Keratinocyte (primary cell): ENCODE data around the gene PAQR7. TPM values are rescaled to one million over a fixed set of nuclear protein-coding genes. Genes with fewer than 3 reads are reported as not detected.

Experiments used
- DNase-seq: peaks from one replicate; pipeline ENCODE4 v3.0.0-alpha.2; 2011; ENCODE audit warnings: low read depth, missing footprints, low spot score
- FAIRE-seq: peaks from 2 replicates; lab custom pipeline; 2011; peaks lifted over from hg19 to GRCh38; lab: Jason Lieb, UNC
- H2AFZ ChIP-seq: 2 replicates; pipeline ENCODE4 v1.6.0; 2012; ENCODE audit warnings: low read length, control low read depth, inconsistent platforms; ENCODE audit not compliant: control insufficient read depth
- H3K27ac ChIP-seq: 2 replicates; pipeline ENCODE4 v1.5.1; 2011; ENCODE audit warnings: low read length; ENCODE audit not compliant: control insufficient read depth, insufficient read depth
- H3K27me3 ChIP-seq: 3 replicates; pipeline ENCODE4 v1.6.0; 2011; ENCODE audit warnings: low read length; ENCODE audit not compliant: control insufficient read depth, insufficient read depth; ENCODE audit errors: extremely low read depth
- H3K36me3 ChIP-seq, 2 experiments: 2 replicates in 1 of 2; 3 replicates in 1 of 2; pipeline ENCODE4 v1.5.1; 2011; ENCODE audit warnings: low read length in 2 of 2, mild to moderate bottlenecking in 1 of 2; ENCODE audit not compliant: control insufficient read depth in 2 of 2, insufficient read depth in 2 of 2; ENCODE audit errors: extremely low read depth in 1 of 2
- H3K4me1 ChIP-seq: 3 replicates; pipeline ENCODE4 v1.5.1; 2011; ENCODE audit warnings: low read length; ENCODE audit not compliant: control insufficient read depth, insufficient read depth; ENCODE audit errors: extremely low read depth
- H3K4me2 ChIP-seq: 3 replicates; pipeline ENCODE4 v1.6.0; 2011; ENCODE audit warnings: low read depth, low read length; ENCODE audit not compliant: control insufficient read depth, insufficient read depth; ENCODE audit errors: extremely low read depth
- H3K4me3 ChIP-seq, 3 experiments: fragments of 200-600 bp in 1 of 3; sonication (generic) in 1 of 3; 2 replicates in 2 of 3; 3 replicates in 1 of 3; pipeline ENCODE4 v1.5.1; 2011 to 2016; ENCODE audit warnings: low read length in 3 of 3, mild to moderate bottlenecking in 3 of 3, control low read depth in 2 of 3, inconsistent platforms in 1 of 3, low read depth in 1 of 3, mixed read lengths in 1 of 3, mixed run types in 1 of 3, moderate library complexity in 1 of 3; ENCODE audit not compliant: control insufficient read depth in 2 of 3, insufficient read depth in 2 of 3; ENCODE audit errors: extremely low read depth in 1 of 3
- H3K79me2 ChIP-seq: 2 replicates; pipeline ENCODE4 v1.6.0; 2012; ENCODE audit warnings: low read length; ENCODE audit not compliant: control insufficient read depth, insufficient read depth
- H3K9ac ChIP-seq: 3 replicates; pipeline ENCODE4 v1.6.0; 2011; ENCODE audit warnings: low read length; ENCODE audit not compliant: control insufficient read depth, insufficient read depth; ENCODE audit errors: extremely low read depth
- H3K9me1 ChIP-seq: 3 replicates; pipeline ENCODE4 v1.6.0; 2011; ENCODE audit warnings: low read length; ENCODE audit not compliant: control insufficient read depth, insufficient read depth; ENCODE audit errors: extremely low read depth
- H3K9me3 ChIP-seq: 2 replicates; pipeline ENCODE4 v1.5.1; 2012; ENCODE audit warnings: low read depth, low read length; ENCODE audit not compliant: control insufficient read depth
- H4K20me1 ChIP-seq: 3 replicates; pipeline ENCODE4 v1.6.0; 2011; ENCODE audit warnings: low read length; ENCODE audit not compliant: control insufficient read depth, insufficient read depth; ENCODE audit errors: extremely low read depth
- EZH2 ChIP-seq: IDR thresholded peaks from one replicate; pipeline ENCODE4 v1.6.1; 2012; ENCODE audit warnings: inconsistent platforms, mild to moderate bottlenecking, low read length, moderate library complexity
- dilution Hi-C: fragments of 300-500 bp; cut with MboI; formaldehyde crosslinking; loops from one replicate; pipeline ENCODE4 v1.7.0; 2020; ENCODE audit warnings: low sequenced_read_pairs; ENCODE audit not compliant: extremely low pct_ligation_motif_present
- polyA plus RNA-seq, 5 experiments: library from polyadenylated mRNA; depleted of rRNA in 3 of 5; stranded (reverse) in 3 of 5; stranded (forward) in 1 of 5; unstranded in 1 of 5; fragments of >200 nt; gene quantifications; 1 replicate in 1 of 5; 2 replicates in 3 of 5; 3 replicates in 1 of 5; pipeline versions ENCODE4 v1.2.1 to v1.2.3, GENCODE V29; 2011 to 2012; ENCODE audit warnings: missing spikeins in 2 of 5, low read depth in 1 of 5, low replicate concordance in 1 of 5
- TF ChIP-seq, protein P1 (sequence below), 3 experiments: IDR thresholded peaks in 1 of 3; conservative IDR thresholded peaks in 1 of 3; optimal IDR thresholded peaks in 1 of 3; 2 replicates in 2 of 3; 3 replicates in 1 of 3; pipeline versions ENCODE3 to v1.5.1; 2011; ENCODE audit warnings: low read length in 3 of 3, mild to moderate bottlenecking in 3 of 3, moderate library complexity in 2 of 3, control low read depth in 1 of 3, inconsistent platforms in 1 of 3; ENCODE audit not compliant: insufficient read depth in 2 of 3; ENCODE audit errors: extremely low read depth in 1 of 3

The PAQR7 gene
- polyA plus RNA-seq, 1 donor (not counting 4 experiments of a cell fraction or from before 2014, with no cell fraction given) = 14.5 TPM

DNA sequence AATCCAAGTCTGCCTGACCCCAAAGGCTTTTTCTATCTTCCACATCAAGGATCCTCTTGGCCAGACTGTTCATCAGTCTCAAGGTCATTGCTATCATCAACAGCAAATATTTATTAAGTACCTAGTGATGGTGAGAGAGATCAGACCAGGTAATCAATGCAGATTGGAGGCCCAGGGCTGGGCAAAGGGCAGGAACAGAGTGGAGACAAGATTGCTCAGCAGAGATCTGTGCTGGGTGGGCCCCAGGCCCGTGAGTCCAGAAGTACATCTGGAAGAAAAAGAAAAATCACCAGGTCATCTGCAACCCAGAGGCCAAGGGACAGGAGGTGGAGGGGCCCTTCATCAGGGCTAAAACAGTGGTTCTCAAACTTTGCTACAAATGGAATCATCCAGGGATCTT, 10.1 kb upstream of the PAQR7 start:
- H3K4me2 ChIP-seq = no peak overlapping the region
- H3K9me3 ChIP-seq = no peaks in the 10 kb centered on the region
- TF ChIP-seq EZH2 = no peak
- H3K79me2 ChIP-seq = no peaks in the 10 kb centered on the region
- no peak for FAIRE-seq
- no peak overlapping the region for H2AFZ ChIP-seq
- H3K9me1 ChIP-seq = no peaks in the 10 kb centered on the region
- H3K36me3 ChIP-seq = no peaks in the 10 kb centered on the region
- no peaks in the 10 kb centered on the region for H4K20me1 ChIP-seq
- DNase-seq = no peak
- peaks cover 27% of the 10 kb centered on the region for H3K4me1 ChIP-seq
- H3K27ac ChIP-seq = no peak overlapping the region
- dilution Hi-C loops = loop anchor here (25.0 kb wide), 1 partner anchor 102 kb away; the partner anchor contains the start of gene PAFAH2
- no peak overlapping the region for H3K4me3 ChIP-seq
- H3K9ac ChIP-seq = no peak overlapping the region
- no peaks in the 10 kb centered on the region for H3K27me3 ChIP-seq

DNA sequence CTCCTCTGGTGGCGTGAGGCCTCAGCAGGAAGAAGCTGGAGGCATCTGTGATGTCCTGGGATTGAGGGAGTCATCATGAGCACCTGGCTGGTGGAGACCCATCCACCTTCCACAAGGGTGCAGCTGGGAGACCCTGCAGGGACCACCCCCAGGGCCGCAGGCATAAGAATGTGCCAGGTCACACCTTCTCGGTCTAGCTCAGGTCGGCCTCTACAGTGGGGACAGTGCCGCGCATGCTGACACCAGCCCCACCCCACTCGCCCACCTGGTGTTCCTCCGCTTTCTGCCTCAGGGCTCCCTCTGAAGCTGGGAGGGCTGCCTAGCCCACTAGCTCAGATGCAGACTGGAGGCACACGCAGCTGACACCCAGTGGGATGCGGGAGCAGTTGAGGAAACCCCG, 5.8 kb upstream of the PAQR7 start:
- no peaks in the 10 kb centered on the region for H3K27me3 ChIP-seq
- H3K9ac ChIP-seq = no peak overlapping the region
- H3K4me1 ChIP-seq = peaks cover 5% of the 10 kb centered on the region
- no peaks in the 10 kb centered on the region for H3K9me1 ChIP-seq
- no peak overlapping the region for H2AFZ ChIP-seq
- no peaks in the 10 kb centered on the region for H3K36me3 ChIP-seq
- H3K4me3 ChIP-seq = no peak overlapping the region
- DNase-seq = no peak
- no peak overlapping the region for H3K4me2 ChIP-seq
- H3K79me2 ChIP-seq = no peaks in the 10 kb centered on the region
- dilution Hi-C loops = loop anchor here (25.0 kb wide), 1 partner anchor 106 kb away; the partner anchor contains the start of gene PAFAH2
- no peak for TF ChIP-seq EZH2
- TF ChIP-seq, protein P1, sequence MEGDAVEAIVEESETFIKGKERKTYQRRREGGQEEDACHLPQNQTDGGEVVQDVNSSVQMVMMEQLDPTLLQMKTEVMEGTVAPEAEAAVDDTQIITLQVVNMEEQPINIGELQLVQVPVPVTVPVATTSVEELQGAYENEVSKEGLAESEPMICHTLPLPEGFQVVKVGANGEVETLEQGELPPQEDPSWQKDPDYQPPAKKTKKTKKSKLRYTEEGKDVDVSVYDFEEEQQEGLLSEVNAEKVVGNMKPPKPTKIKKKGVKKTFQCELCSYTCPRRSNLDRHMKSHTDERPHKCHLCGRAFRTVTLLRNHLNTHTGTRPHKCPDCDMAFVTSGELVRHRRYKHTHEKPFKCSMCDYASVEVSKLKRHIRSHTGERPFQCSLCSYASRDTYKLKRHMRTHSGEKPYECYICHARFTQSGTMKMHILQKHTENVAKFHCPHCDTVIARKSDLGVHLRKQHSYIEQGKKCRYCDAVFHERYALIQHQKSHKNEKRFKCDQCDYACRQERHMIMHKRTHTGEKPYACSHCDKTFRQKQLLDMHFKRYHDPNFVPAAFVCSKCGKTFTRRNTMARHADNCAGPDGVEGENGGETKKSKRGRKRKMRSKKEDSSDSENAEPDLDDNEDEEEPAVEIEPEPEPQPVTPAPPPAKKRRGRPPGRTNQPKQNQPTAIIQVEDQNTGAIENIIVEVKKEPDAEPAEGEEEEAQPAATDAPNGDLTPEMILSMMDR (optimal IDR thresholded peaks at IDR 0.05 in 1 of 3, IDR thresholded peaks at IDR 0.05 in 1 of 3, conservative IDR thresholded peaks at IDR 0.05 in 1 of 3; ENCODE audit: extremely low read depth in 1 of 3, insufficient read depth in 2 of 3, low read length in 3 of 3) = no peak
- no peak overlapping the region for H3K27ac ChIP-seq
- H4K20me1 ChIP-seq = no peaks in the 10 kb centered on the region
- no peaks in the 10 kb centered on the region for H3K9me3 ChIP-seq
- FAIRE-seq = no peak

DNA sequence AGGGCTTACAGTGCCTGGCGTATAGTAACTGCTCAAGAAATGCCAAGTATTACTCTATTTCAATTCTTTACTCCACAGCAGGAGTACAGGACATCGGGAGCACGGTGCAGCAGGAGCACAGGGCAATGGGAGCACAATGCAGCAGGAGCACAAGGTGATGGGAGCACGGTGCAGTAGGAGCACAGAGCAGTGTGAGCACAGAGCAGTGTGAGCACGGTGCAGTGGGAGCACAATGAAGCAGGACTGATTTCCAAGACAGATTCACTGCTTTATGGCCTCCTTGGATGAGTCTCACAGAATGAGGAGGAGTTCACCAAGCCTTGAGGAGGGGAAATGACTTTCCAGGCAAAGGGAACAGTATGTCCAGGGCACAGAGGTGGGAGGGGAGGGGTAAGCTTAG, 5.0 kb upstream of the PAQR7 start:
- Histone ChIP-seq H3K4me2 (no peak overlapping the region), H3K27me3 (no peaks in the 10 kb centered on the region), H3K27ac (no peak overlapping the region), H2AFZ (no peak overlapping the region), H3K9me1 (no peaks in the 10 kb centered on the region), H3K4me1 (peaks cover 8% of the 10 kb centered on the region), H3K79me2 (no peaks in the 10 kb centered on the region), H3K9me3 (no peaks in the 10 kb centered on the region), H4K20me1 (no peaks in the 10 kb centered on the region), H3K9ac (no peak overlapping the region), H3K36me3 (no peaks in the 10 kb centered on the region), H3K4me3 (no peak overlapping the region)
- DNase-seq (no peak), FAIRE-seq (no peak)
- TF ChIP-seq, protein P1 (optimal IDR thresholded peaks at IDR 0.05 in 1 of 3, IDR thresholded peaks at IDR 0.05 in 1 of 3, conservative IDR thresholded peaks at IDR 0.05 in 1 of 3; ENCODE audit: extremely low read depth in 1 of 3, insufficient read depth in 2 of 3, low read length in 3 of 3) = no peak
- no peak for TF ChIP-seq EZH2
- dilution Hi-C loops = loop anchor here (25.0 kb wide), 1 partner anchor 107 kb away; the partner anchor contains the start of gene PAFAH2
